HG03103 (cell line): ENCODE measurements around the gene CERK.

Experiments used
- ATAC-seq: cut with Tn5 transposase; IDR thresholded peaks from one replicate; pipeline ENCODE4 v1.9.1; 2021; ENCODE audit warnings: low read depth; ENCODE audit not compliant: unreplicated experiment

The CERK gene

GRCh38 chr22:46766611-46767010 lies 28.6 kb upstream of the CERK start:
- ATAC-seq: no peak

GRCh38 chr22:46764779-46765485 lies 26.9 kb upstream of the CERK start:
- no peak for ATAC-seq

GRCh38 chr22:46764140-46764680 lies 26.2 kb upstream of the CERK start:
- ATAC-seq: no peak

- ATAC-seq: no peak
These were observed 25.1 kb upstream of the CERK start for GRCh38 chr22:46763051-46763705.

GRCh38 chr22:46762238-46763050 lies 24.4 kb upstream of the CERK start, which contains the start of gene TBC1D22A:
TSS of gene TBC1D22A (plus strand) at chr22:46762650. CDS start at chr22:46762787, 137 bp downstream.
- peak; percentile 79 for ATAC-seq

GRCh38 chr22:46761539-46762237 lies 23.6 kb upstream of the CERK start:
- no peak for ATAC-seq

- no peak for ATAC-seq
These were observed 23.0 kb upstream of the CERK start for GRCh38 chr22:46761017-46761416.

GRCh38 chr22:46758867-46759290 lies 20.8 kb upstream of the CERK start:
- ATAC-seq: no peak

GRCh38 chr22:46758121-46758520 lies 20.1 kb upstream of the CERK start:
- ATAC-seq: no peak

GRCh38 chr22:46757104-46757503 lies 19.1 kb upstream of the CERK start:
- no peak for ATAC-seq

- no peak for ATAC-seq
These were observed 18.0 kb upstream of the CERK start for GRCh38 chr22:46756097-46756496.

- ATAC-seq: no peak
These were observed 17.5 kb upstream of the CERK start for GRCh38 chr22:46755525-46755924.

GRCh38 chr22:46754826-46755225 lies 16.8 kb upstream of the CERK start:
- no peak for ATAC-seq

- ATAC-seq: no peak
These were observed 16.2 kb upstream of the CERK start for GRCh38 chr22:46754110-46754799.

- ATAC-seq: no peak
These were observed 15.7 kb upstream of the CERK start for GRCh38 chr22:46753761-46754109.

- ATAC-seq: no peak
These were observed 15.3 kb upstream of the CERK start for GRCh38 chr22:46753360-46753759.

GRCh38 chr22:46752988-46753310 lies 14.9 kb upstream of the CERK start:
- no peak for ATAC-seq

GRCh38 chr22:46752286-46752987 lies 14.4 kb upstream of the CERK start:
- no peak for ATAC-seq

- ATAC-seq: no peak
These were observed 12.9 kb upstream of the CERK start for GRCh38 chr22:46750863-46751443.
